ENCODE results near the gene TOX4. TPM values are rescaled to one million over a fixed set of nuclear protein-coding genes. Genes with fewer than 3 reads are reported as not detected.
A peak's percentile ranks its signal among the peaks of the same experiment; 100 is the strongest.
"Not testable (repeated sequence)": the region's sequence is repeated elsewhere in the genome, so short reads cannot be mapped to it uniquely, and the experiment has no call there.

TOX4 gene
- total RNA-seq, 2 donors from 2014 or later: 60.0 to 61.5 TPM

- no peak overlapping the region for H3K27ac ChIP-seq (ENCODE audit: low read depth, low read length)
- H3K4me3 Mint-ChIP-seq: peak overlapping the region; percentile 88
- no peaks in the 10 kb centered on the region for H3K4me1 ChIP-seq (ENCODE audit: control insufficient read depth, insufficient read depth, low read length)
- H3K9me3 ChIP-seq (ENCODE audit: control insufficient read depth, low read length): no peaks in the 10 kb centered on the region
- H3K4me1 Mint-ChIP-seq: peaks cover 15% of the 10 kb centered on the region
- H3K9ac ChIP-seq (ENCODE audit: extremely low read depth, low read length, poor library complexity, severe bottlenecking): peak overlapping the region; percentile 74
- no peak for DNase-seq
- no peaks in the 10 kb centered on the region for H3K9me3 Mint-ChIP-seq
- H3K4me3 ChIP-seq (ENCODE audit: low read length): peak overlapping the region; percentile 92
- peaks cover 7% of the 10 kb centered on the region for H3K36me3 ChIP-seq (ENCODE audit: control insufficient read depth, insufficient read depth, low read length)
- no peaks in the 10 kb centered on the region for H3K27me3 Mint-ChIP-seq (ENCODE audit: insufficient read depth)
- peaks cover 23% of the 10 kb centered on the region for H3K36me3 Mint-ChIP-seq (ENCODE audit: low read depth)
- peak overlapping the region; percentile 91 for H3K27ac Mint-ChIP-seq
- H3K27me3 ChIP-seq (ENCODE audit: control insufficient read depth, insufficient read depth, low read length, poor library complexity, severe bottlenecking): no peaks in the 10 kb centered on the region
- no peak for TF ChIP-seq CTCF (conservative IDR thresholded peaks at IDR 0.05)
- 9 to 21% methylated on average over 7 to 11 of the region's 11 CpGs for WGBS, 2 experiments (ENCODE audit: insufficient coverage in 1 of 2, insufficient read length in 1 of 2)
Observed at GRCh38 chr14:21436567-21437062, 40.4 kb upstream of the TOX4 start.

GRCh38 chr14:21437063-21437901 is 39.7 kb upstream of the TOX4 start:
- peak; percentile 100 for DNase-seq
- peak overlapping the region; percentile 74 for H3K9ac ChIP-seq (ENCODE audit: extremely low read depth, low read length, poor library complexity, severe bottlenecking)
- 9 to 23% methylated on average over 13 to 33 of the region's 33 CpGs for WGBS, 2 experiments (ENCODE audit: insufficient coverage in 1 of 2, insufficient read length in 1 of 2)

GRCh38 chr14:21440859-21441258 is 36.1 kb upstream of the TOX4 start:
- peaks cover 13% of the 10 kb centered on the region for H3K36me3 Mint-ChIP-seq (ENCODE audit: low read depth)
- H3K4me3 Mint-ChIP-seq: no peak overlapping the region
- no peaks in the 10 kb centered on the region for H3K36me3 ChIP-seq (ENCODE audit: control insufficient read depth, insufficient read depth, low read length)
- H3K4me1 Mint-ChIP-seq: peaks cover 9% of the 10 kb centered on the region
- H3K4me3 ChIP-seq (ENCODE audit: low read length): no peak overlapping the region
- no peak for TF ChIP-seq CTCF (conservative IDR thresholded peaks at IDR 0.05)
- H3K4me1 ChIP-seq (ENCODE audit: control insufficient read depth, insufficient read depth, low read length): no peaks in the 10 kb centered on the region
- H3K27me3 ChIP-seq (ENCODE audit: control insufficient read depth, insufficient read depth, low read length, poor library complexity, severe bottlenecking): no peaks in the 10 kb centered on the region
- H3K9me3 Mint-ChIP-seq: no peaks in the 10 kb centered on the region
- H3K9ac ChIP-seq (ENCODE audit: extremely low read depth, low read length, poor library complexity, severe bottlenecking): no peak overlapping the region
- no peaks in the 10 kb centered on the region for H3K9me3 ChIP-seq (ENCODE audit: control insufficient read depth, low read length)
- H3K27me3 Mint-ChIP-seq (ENCODE audit: insufficient read depth): no peaks in the 10 kb centered on the region
- DNase-seq: no peak
- no peak overlapping the region for H3K27ac Mint-ChIP-seq
- no peak overlapping the region for H3K27ac ChIP-seq (ENCODE audit: low read depth, low read length)

More at GRCh38 chr14:21437063-21437901, 39.7 kb upstream of the TOX4 start:
- H3K36me3 ChIP-seq (ENCODE audit: control insufficient read depth, insufficient read depth, low read length): peaks cover 4% of the 10 kb centered on the region
- H3K4me3 Mint-ChIP-seq: peak overlapping the region; percentile 88
- peaks cover 15% of the 10 kb centered on the region for H3K4me1 Mint-ChIP-seq
- H3K9me3 Mint-ChIP-seq: no peaks in the 10 kb centered on the region
- peak overlapping the region; percentile 91 for H3K27ac Mint-ChIP-seq
- H3K4me3 ChIP-seq (ENCODE audit: low read length): peak overlapping the region; percentile 92
- H3K27ac ChIP-seq (ENCODE audit: low read depth, low read length): peak overlapping the region; percentile 90
- no peaks in the 10 kb centered on the region for H3K4me1 ChIP-seq (ENCODE audit: control insufficient read depth, insufficient read depth, low read length)
- no peaks in the 10 kb centered on the region for H3K27me3 Mint-ChIP-seq (ENCODE audit: insufficient read depth)
- peaks cover 23% of the 10 kb centered on the region for H3K36me3 Mint-ChIP-seq (ENCODE audit: low read depth)
- H3K9me3 ChIP-seq (ENCODE audit: control insufficient read depth, low read length): no peaks in the 10 kb centered on the region
- TF ChIP-seq CTCF (conservative IDR thresholded peaks at IDR 0.05): no peak
- H3K27me3 ChIP-seq (ENCODE audit: control insufficient read depth, insufficient read depth, low read length, poor library complexity, severe bottlenecking): no peaks in the 10 kb centered on the region

GRCh38 chr14:21442657-21443056 is 34.3 kb upstream of the TOX4 start:
- H3K4me3 ChIP-seq (ENCODE audit: low read length); H3K27me3 ChIP-seq (ENCODE audit: control insufficient read depth, insufficient read depth, low read length, poor library complexity, severe bottlenecking); H3K4me1 Mint-ChIP-seq; H3K27me3 Mint-ChIP-seq (ENCODE audit: insufficient read depth); H3K27ac ChIP-seq (ENCODE audit: low read depth, low read length); H3K9me3 ChIP-seq (ENCODE audit: control insufficient read depth, low read length); H3K9ac ChIP-seq (ENCODE audit: extremely low read depth, low read length, poor library complexity, severe bottlenecking); H3K36me3 ChIP-seq (ENCODE audit: control insufficient read depth, insufficient read depth, low read length); H3K27ac Mint-ChIP-seq; H3K4me3 Mint-ChIP-seq; H3K9me3 Mint-ChIP-seq; H3K4me1 ChIP-seq (ENCODE audit: control insufficient read depth, insufficient read depth, low read length); DNase-seq: not testable (repeated sequence)
- no CpG with 5 or more reads among the region's 1 CpG for WGBS, 2 experiments (ENCODE audit: insufficient coverage in 1 of 2, insufficient read length in 1 of 2)
- peaks cover 16% of the 10 kb centered on the region for H3K36me3 Mint-ChIP-seq (ENCODE audit: low read depth)

All from endodermal cell (in vitro differentiated cells).